HG02943 (cell line): ENCODE results near the gene UBE2J2.

Source experiments
- ATAC-seq: cut with Tn5 transposase; IDR thresholded peaks from one replicate; pipeline ENCODE4 v1.9.1; 2021; ENCODE audit warnings: mild to moderate bottlenecking, low read depth, moderate library complexity; ENCODE audit not compliant: unreplicated experiment

UBE2J2 gene

GRCh38 chr1:1282998-1283397 is 9.3 kb upstream of the UBE2J2 start:
- ATAC-seq, result no peak

DNA sequence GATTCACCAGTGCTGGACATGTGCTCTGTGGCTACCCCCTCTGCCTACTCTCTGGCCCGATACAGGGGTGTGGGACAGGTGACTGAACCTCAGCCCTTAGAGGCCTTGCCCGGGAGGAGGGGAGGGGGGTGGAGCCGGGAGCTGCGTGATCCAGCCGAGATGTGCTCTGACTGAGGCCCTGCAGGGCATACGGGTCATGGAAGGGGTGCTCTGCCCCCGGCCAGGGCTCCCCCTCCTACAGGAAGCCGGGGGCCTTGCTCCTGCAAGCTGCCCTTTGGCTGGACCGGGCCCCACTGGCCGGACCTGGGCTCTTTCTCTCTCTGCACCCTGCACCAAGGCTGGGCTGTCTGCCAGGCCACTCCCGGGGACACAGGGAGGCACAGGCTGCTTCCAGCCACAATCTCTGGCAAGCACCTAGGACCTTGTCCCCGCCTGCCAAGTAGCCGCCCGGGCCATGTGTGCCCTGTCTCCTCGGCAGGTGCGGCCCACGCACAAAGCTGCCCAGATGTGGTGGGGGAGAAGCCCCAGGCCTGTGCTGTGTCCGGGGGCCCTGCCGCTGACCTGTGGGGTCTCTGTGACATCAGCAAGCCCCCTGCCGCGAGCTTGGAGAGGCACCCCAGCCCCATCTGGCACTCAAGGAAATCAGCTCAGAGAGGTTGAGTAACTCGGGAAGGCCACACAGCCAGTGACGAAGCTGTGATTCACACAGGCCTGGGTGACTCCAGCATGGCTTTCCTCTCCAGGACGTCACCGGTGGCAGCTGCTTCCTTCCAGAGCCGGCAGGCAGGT is 8.1 kb upstream of the UBE2J2 start:
- no peak for ATAC-seq

- no peak for ATAC-seq
These were observed 7.3 kb upstream of the UBE2J2 start for GRCh38 chr1:1280782-1281481.

DNA sequence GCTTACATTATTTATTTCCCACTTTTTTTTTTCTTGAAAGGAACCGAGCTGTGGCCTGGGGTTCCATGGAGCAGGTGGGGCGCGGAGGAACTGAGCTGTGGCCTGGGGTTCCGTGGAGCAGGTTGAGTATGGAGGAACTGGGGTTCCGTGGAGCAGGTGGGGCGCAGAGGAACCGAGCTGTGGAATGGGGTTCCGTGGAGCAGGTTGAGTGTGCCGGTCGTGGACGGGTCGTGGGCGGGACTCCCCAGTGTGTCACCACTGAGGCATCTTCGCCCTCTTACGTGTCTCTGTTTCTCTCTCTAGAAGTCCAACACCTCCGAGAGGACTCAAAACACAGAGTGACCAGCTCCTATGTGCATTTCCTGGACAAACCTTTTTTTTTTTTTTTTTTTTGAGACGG is 5.4 kb upstream of the UBE2J2 start:
- ATAC-seq, result no peak

DNA sequence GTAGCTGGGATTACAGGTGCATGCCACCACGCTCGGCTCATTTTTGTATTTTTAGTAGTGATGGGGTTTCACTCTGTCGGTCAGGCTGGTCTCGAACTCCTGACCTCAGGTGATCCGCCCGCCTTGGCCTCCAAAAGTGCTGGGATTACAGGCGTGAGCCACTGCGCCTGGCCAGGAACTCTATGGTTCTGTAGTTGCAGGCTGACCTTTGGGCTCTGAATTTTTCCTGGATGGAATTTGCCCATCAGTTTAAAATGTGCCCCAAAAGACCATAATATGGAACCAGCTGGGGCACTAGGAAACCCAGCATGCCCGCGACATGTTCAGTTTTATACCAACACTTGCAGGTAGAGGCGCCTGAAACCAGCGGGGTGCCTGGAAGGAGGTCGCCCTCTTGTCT is 5.0 kb upstream of the UBE2J2 start:
- ATAC-seq, result no peak

DNA sequence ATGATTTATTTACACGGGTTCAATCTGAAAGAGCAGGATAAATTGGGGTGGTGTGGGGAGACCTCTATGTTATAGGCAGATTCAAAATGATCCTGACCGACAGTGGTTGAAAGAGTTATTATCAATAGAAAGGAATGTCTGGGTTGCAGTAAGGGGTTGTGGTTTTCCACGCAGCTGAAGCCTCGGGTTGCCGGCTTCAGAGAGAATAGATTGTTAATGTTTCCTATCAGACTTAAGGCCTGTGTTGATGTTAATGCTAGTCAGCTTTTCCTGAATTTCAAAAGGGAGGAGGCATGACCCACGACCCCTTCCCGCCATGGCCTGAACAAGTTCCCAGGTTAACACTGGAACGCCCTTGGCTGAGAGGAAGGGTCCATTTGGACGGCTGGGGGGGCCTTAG is 2.2 kb upstream of the UBE2J2 start:
- ATAC-seq, result no peak

- no peak for ATAC-seq
These were observed 1.3 kb upstream of the UBE2J2 start for GRCh38 chr1:1274931-1275431.

GRCh38 chr1:1274299-1274930 is 761 bp upstream of the UBE2J2 start:
- no peak for ATAC-seq

- ATAC-seq, result no peak
These were observed 494 bp downstream of the UBE2J2 start for GRCh38 chr1:1273209-1273511.

GRCh38 chr1:1272341-1273208 is 1.1 kb downstream of the UBE2J2 start:
- no peak for ATAC-seq

DNA sequence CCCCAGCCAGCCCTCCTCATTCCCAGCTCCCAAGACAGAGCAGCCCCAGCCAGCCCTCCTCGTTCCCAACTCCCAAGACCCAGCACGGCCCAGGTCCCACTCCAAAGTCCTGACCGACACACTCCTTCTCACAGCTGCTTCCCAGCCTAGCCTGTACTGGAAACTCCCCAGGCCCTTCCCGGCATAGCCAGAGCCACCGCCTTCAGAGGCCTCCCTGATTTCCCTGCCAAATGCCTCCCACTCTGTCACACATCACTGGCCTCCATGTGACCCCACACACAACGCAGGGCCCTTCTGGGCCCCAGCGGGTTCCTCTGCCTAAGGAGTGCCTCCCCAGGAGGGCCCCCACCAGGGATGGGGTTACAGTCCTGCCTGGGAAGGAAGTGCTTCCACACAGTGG is 2.8 kb downstream of the UBE2J2 start:
- ATAC-seq, result no peak

DNA sequence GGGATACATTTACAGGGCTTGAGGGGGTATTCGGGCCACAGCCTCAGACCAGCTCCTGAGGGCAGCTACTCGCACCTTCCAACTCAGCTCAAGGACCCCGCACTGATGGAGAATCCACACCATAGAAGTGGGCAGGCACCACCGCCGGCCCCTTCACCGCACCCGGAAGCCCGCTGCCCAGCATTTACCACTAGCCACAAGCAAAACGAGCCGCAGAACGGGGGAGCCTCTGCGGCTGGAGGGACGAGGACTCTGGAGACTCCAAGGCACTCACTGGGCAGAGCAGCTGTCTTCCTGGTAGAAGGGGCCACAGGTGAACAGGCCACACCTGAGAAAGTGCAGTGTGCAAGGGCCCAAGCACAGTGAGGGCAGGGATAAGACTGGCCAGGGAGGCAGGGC is 5.4 kb downstream of the UBE2J2 start:
- ATAC-seq, result no peak

DNA sequence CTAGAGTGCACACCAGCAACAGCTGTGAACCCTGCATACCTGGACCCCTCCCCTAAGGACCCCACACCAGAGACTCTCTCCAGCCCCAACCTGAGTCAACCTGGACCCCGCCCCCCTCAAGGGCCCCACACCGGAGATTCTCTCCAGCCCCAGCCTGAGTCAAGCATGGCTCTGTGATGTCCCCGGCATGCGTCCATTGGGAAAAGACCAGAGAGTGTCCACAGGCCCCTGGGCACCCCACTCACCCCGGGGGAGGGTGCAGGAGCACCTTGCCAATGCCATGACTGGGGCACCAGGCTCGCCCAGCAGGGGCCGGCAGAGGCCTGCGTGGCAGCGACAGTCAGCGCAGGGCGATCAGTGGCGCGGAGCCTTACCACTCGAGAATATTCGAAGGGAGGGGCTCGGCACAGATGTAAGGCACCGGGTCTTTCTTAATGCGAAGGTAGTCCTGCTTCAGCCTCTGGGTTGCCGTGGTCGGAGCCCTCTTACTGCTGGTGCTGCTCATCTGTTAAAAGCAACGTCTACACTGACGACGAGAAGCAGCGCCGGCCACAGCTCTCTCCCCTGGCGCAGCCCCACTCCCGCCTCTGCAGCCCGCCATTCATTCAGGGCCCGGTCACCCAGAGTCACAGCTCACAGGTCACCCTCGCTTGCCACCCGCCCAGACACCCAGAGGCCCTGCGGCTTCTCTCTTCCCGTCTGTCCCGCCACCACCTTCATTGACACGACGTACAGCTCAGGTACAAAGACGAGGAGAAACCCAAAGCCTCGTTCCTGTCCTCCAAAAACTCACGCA is 6.0 kb downstream of the UBE2J2 start:
- ATAC-seq, result no peak

- ATAC-seq, result no peak
These were observed 8.8 kb downstream of the UBE2J2 start for GRCh38 chr1:1264868-1265272.

GRCh38 chr1:1264026-1264425 is 9.6 kb downstream of the UBE2J2 start:
- ATAC-seq, result no peak

DNA sequence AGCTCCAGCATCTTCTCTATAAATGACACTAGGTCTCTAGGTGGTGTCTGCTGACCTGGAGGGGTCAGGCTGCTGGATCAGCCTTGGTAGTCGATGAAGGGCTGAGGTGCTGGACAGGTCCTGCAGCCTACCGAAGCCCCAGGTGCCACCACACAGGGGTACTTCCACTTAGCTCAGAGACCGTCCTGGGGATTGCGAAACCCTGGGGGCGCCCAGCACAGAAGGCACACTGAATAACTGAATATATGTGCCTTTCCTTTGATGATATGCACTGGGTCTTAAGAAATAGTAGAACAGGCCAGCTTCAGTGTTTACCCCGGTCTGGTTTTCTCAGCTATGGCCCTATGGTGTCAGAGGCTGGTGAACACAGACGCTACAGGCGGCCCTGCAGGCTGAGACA is 10.9 kb downstream of the UBE2J2 start:
- ATAC-seq, result no peak

DNA sequence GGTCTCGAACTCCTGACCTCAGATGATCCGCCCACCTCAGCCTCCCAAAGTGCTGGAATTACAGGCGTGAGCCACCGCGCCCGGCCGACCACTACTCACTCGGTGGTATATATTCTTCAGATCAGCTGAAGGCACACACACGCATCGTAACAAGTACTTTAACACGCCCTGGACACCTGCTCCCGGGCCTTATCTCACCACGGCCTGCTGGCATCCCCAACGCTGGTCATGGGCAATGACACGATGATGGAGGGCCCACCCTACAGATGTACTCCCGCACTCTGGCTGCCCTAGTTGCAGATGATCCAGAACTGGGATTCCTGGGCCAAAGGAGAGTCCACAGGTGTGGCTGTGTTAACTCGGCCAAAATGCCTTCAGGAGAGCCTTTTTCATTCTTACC is 11.6 kb downstream of the UBE2J2 start:
- ATAC-seq, result no peak

- no peak for ATAC-seq
These were observed 12.7 kb downstream of the UBE2J2 start for GRCh38 chr1:1260843-1261560.

GRCh38 chr1:1259951-1260600 is 13.6 kb downstream of the UBE2J2 start:
- ATAC-seq, result no peak
